ENCODE measurements around the gene MSMP.

- TF ChIP-seq POLR2AphosphoS5 (IDR thresholded peaks at IDR 0.05; ENCODE audit: borderline replicate concordance, low read depth, low read length) (no peak), FOXP2 (optimal IDR thresholded peaks at IDR 0.05; ENCODE audit: control extremely low read depth, extremely low read length, insufficient read depth) (no peak), EZH2 (IDR thresholded peaks at IDR 0.05) (no peak)
Observed at GRCh38 chr9:35790025-35790384, 35.9 kb upstream of the MSMP start.

Data from SK-N-MC (cell line).